NOMO-1 treated with dmso at 0.1 percent for 144 hours (cell line): Measurements from ENCODE around the gene METRNL.
A peak's percentile ranks its signal among the peaks of the same experiment; 100 is the strongest.

Experiments used
- DNase-seq: peaks from one replicate; lab custom pipeline; 2025; ENCODE audit not compliant: unreplicated experiment; lab: John Stamatoyannopoulos, UW

The METRNL gene

DNA sequence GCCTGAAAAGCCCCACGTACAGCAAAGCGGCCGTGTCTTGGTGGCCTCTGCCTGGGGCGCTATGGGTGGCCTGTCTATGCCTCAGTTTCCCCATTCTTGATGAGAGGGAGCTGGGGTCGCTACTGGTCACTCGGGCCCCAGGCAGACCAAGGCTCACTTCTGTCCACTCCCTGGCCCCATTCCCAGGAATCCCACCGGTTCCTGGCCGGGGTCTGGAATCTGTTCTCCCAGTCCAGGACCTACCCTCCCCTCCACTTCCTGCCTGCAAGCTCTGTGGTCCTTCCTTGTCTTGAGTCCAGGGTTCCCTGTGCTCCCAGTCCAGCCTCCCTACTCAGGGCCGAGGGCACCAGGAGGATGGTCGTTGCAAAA lies 24.5 kb downstream of the METRNL start:
- DNase-seq = no peak

DNA sequence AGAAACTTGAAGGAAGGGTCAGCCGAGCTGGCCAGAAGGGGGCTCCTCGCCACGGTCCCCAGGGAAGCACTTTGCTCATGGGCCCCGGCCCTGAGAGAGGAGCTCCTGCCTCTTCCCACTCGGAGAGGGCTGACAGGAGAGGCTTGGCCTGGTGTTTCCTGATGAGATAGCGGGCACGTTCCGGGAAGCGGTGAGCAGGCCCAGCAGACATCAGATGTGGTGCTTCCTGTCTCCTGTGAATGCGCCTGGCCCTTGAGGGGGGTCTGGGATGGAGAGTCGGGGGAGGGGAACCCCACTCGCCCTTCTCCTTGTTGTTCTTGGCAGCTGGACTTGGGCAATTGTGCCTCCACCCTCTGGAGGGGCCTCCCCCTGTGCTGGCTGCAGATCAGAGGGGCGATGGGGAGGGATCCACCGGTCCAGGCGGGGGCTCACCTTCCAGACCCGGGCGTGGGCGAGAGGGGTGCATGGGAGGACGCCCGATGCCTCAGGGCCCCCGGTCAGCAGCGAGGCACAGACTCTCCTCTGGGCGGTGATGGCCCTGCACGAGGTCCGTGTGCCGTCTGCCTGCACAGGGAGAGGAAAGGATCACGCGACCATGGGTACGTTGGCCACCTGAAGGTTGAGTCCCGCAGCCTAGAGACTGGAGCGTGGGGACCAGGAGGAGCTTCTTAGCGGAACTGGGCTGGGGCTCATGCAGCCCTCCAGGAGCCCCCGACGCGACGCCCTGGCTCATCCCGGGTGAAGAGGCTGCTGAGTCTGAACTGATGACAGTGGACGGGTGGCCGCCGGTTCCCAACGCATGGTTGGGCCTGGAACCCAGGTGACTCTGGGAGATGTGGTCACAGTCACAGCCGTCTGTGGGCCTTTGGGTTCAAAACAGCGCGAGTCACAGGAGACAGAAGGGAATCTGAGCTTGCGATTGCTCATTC lies 25.4 kb downstream of the METRNL start:
- DNase-seq = no peak

DNA sequence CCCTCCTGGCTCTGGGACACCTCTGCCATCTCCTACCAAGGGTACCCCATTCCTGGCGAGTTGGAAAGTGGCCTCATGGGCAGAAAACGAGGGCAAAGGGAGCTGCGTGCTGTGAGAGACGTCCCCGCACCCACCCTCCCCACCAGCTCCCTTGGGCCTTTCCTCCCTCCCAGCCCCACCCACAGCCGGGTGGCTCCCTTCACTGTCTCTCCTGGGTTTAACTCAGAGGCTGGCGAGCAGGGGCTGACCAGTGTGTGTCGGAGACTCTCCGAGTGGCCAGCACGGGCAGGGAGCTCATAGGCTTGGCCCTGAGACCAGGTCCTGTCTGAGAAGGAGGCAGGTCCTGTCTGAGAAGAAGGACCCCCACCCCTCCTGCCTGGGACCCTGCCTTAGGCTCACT lies 26.1 kb downstream of the METRNL start:
- DNase-seq = no peak

DNA sequence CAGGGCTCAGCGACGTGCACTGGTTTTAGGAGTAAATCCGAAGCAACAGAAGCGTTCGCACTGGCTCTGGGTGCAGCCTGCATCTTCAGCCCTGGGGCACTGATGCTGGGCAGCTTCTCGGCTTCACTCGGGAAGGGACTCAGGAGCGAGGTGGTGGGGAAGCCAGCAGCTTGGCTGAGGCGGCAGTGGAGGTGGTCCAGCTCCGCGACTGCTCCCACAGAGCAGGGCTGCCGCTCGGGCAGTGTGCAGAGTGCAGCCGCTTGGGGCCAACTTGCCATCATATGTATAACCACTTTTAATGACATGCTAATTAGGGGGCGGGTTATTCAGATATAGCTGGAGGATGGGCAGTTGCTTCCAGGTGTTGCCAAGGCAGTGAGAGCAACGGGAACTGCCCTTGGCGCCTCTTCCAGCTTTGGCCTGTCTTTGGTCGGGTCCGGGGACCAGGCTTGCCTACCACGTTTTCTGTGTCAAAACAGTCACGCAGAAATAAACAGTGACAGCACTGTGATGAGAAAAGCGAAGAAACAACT lies 26.7 kb downstream of the METRNL start:
- DNase-seq = no peak

DNA sequence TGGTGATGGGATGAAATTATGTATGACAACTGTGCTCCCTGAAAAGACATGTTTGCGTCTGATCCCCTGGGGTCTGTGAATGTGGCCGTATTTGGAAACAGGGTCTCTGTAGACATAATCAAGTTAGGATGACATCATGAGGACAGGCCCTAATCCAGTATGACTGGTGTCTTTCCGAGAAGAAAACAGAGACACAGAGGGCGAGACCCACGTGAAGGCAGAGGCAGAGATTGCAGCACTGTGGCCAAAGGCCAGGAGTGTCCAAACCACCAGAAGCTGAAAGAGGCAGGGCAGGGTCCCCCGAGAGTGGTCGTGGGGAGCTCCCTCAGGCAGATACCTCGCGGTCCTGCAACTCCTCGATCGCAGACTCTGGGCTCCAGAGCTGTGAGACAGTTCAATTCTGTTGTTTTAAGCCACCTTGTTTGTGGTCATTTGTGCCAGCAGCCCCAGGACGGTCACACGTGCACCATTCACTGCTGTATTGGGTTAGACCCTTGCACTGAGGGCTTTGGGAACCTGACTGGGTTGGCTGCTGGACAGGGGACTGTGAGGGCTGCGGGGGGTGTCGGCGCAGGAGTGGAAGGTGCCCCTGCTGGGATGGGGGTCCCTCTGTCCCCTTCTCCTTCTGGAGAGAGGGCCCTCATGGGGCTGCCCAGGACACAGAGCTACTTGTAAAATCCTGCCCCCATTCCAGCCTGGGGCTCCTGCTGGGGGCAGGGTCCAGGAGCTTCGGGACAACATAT lies 27.7 kb downstream of the METRNL start:
- DNase-seq = no peak

DNA sequence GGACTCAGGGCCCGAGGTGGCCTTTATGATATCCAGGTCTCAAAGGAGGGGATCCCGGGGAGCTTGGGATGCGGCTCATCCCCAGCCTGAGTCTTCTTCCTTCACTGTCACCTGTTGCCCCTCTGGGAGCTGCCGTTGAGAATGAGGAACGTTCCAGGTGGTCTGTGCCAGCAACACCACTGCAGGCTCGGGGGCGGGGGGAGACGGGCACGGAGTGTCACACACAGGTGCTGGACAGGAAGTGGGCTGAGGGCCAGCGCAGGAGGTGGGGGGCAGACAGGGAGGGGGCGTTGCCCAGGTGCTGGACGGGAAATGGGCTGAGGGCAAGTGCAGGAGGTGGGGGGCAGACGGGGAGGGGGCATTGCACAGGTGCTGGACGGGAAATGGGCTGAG lies 28.2 kb downstream of the METRNL start:
- no peak for DNase-seq

DNA sequence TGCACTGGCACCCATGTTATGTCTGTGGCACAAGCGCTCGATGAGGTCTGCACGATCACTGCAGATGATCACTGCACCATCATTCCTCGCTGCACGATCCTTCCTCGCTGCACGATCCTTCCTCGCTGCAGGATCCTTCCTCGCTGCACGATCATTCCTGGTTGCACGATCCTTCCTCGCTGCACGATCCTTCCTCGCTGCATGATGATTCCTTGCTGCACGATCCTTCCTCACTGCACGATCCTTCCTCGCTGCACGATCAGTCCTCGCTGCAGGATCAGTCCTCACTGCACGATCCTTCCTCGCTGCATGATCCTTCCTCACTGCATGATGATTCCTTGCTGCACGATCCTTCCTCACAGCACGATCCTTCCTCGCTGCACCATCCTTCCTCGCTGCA lies 29.3 kb downstream of the METRNL start:
- DNase-seq = no peak

DNA sequence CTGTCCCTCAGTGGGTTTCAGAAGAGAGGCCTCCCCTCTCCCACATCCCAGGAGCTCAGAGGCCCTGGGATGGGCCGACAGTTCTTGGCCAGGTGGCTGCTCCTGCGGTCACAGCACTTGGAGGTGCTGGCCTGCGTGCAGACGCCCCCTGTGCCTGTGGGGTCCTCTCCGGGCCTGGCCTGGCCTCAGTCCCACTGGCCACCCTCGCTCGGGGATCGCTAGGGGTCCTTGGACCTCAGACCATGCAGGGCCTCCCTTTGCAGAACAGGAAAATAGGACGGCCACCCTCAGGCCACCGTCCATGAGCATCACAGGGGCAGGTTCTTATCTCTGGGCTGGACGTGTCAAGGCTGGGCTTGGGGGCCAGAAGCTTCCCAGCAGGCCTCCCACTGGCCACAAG lies 30.0 kb downstream of the METRNL start:
- DNase-seq = no peak

DNA sequence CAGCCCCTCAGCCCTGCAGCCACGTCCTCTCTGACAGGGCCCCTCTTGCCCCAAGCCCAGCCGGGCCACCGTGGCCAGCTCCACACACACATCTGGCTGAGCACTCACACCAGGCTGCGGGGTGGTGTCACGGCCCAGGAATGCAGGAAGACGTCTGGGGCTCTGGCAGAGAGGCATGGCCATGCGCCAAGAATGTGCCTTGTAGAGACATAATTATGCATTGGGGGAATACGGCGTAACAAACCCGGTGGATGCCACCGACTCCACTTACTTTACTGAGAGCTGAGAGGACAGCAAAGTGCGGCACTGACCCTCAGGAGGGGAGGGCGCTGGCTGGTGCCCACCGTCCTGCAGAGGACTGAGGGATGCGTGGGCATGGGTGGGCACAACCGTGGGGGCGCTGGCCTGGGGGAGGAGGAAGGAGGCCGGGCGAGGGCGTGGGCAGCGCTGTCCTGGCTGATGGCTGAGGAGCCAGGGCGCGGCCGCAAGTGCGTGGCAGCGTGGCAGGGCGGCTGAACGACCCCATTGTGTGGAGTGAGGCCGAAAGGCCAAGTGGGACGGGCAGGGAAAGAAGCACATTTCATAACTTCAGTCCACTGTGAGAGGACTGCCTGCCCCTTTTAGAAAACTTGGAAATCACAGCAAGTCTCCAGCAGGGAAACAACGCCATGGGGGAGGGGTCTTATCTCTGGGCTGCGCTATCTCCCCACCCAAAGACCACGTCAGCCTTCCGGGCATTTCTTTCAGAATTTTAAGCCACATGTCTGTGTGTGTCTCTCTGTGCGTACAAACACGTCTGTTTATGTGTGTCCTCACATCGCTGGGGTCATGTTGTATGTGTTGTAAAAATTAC lies 30.6 kb downstream of the METRNL start:
- DNase-seq = no peak

DNA sequence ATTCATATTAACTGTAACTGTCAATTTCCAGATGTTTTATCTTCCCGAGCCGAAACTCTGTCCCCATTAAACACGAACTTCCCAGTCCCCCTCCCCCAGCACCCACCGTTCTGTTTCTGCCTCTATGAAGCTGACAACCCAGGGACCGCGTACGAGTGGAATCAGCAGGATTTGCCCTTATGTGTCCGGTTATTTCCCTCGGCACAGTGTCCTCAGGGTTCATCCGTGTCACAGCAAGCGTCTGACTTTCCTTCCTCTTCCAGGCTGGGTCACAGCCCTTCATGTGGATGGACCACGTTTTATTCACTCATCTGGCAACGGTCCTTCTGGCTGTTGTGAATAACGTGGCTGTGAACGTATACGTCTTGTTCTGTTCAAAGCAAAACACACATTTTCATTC lies 31.3 kb downstream of the METRNL start:
- DNase-seq = no peak

DNA sequence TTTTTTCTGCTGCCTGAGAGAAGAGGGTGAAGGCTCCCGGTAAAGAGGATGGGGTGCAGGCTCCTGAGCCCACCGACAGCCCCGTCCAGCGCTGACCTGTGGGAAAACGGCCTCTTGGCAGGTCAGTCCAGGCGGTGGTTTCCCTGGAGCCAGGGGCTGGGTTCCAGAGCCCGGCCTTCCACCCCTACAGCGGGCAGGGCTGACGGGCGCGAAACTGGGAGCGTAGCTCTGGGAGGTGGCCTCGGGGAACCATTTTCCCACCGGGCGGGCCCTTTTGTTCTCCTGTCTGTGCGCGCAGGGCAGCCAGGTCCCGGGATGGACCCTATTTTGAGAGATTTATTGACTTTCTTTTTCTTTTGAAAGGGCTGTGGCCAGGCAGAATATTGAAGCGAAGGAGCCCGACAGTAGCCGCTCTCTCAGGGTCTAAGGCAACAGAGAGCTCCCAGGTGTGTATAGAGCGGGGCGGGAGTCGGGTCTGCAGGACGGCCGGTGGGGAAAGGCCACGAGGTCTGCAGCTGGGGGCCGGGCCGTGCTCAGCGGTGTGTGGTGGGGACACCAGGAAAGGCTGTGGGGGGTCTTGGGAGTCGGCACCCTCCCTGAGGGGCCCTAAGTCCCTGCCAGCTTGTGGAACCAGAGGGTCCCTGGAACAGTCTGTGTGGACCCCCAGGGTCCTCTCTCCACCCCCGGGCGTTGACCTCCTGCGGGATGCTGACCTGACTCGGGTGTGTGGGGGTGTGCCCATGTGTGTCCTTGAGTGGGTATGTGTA lies 32.3 kb downstream of the METRNL start:
- DNase-seq = no peak

DNA sequence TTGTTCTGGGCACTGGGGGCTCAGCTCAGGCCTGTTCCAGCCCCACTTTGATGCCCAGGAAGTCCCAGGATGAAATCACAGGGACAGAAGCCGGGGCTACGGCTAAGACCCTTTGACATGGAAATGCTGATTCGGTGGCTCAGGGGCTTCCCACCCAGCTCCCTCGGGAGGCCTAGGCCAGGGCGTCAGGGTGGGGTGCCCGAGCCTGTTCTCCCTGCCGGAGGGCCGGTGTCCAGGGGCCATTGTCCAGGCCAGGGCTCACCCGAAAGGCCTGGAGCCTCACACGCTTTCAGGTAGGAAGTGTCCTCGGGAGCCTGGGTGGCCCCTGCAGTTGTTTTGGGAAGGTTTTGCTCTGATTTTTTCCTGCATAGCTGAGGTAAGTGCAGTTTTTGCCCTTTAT lies 34.0 kb downstream of the METRNL start:
- no peak for DNase-seq

DNA sequence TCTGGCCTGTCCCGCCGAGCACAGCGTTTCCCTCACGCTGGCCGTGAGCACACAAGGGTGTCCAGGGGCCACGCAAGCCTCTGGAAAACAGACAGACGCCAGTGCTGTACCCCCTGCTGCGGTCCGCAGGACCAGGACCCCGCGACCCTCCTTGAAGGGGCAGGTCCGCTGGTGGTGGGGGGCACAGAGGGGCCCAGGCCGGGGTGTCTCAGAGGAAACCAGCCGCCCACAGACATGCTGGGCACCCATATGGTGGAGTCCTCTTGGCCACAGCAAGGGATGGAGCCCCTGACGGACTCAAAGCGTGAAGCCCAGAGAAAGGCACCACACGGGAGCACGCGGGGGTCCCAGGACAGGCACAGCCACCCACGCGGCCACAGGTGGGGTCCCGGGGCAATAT lies 34.4 kb downstream of the METRNL start:
- DNase-seq = no peak

DNA sequence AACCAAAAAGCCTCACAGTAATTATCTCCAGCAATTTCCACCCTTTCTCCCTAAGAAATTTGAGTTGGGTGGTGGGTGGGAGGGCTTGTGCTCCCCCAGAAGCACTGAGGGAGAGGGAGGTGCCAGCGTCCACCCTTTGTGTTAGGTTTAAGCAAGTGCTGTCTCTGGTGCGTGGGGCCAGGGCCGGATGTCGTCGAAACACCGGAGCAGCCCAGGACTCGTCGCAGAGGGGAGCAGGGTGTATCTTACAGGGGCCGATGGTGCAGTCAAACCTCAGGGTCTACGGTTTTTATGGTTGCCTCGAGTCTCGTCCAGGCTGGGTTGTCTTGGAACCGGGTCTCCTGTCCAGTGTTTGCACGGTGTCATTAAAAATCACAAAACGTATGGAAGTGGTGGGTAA lies 35.3 kb downstream of the METRNL start:
- no peak for DNase-seq

DNA sequence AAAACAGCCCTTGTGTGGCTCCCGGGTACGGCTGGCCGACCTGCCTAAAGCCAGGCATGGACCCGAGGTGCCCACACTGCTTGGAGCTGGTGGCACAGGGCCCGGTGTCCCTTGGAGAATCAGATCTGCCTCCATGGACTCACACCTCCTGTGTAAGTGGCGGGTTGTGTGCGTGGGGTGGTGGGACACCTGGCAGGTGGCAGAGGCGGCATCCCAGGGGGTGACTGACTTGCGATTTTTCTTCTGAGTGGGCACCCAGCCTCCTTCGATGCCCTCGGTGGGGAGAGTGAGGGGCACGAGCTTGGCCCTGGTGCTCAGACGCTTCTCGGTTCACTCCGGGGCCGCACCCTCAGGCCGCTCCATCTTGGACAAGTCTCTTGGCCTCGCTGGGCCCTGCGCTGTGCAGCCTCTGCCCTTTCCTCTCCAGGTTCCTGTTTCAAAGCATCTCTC lies 35.8 kb downstream of the METRNL start:
- DNase-seq = no peak

DNA sequence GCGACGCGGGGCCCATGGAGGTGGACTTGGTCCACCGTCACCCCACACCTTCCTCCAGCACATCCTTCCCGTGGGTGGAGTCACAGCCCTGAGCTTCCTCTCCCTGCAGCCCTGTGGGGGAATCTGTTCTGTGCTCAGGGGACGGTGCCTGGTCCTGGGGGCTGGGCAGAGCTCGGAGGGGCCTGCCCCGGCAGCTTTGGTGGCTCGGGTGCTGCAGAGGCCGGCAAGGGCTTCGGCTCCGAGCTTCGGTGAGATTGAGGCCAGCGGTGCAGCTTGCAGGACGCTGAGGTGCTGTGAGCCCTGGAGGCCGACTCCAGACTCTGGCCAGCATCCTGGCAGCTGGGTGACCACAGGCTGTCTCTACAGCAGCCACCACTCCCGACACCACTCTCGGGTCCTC lies 36.4 kb downstream of the METRNL start:
- no peak for DNase-seq

DNA sequence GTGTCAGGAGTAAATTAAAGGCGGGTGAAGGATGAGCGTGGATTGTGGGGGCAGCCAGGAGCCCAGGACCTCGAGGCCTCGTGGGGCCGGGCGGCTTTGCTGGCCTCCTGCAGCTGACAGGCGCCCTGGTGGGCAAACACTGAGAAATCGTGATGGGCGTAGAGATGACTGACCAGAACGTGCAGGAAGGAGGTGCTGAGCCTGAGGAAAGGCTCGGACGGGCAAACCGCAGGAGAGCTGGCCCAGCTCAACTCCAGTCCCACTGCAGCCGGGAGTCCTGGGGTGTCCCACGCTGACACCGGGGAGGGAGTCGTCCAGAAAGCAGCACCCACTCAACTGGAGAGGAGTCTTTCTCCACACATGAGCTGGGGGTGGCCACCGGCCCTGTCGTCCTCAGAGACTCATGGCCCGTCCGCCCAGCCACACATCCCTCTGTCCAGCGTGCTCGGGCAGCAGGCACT lies 36.9 kb downstream of the METRNL start:
- no peak for DNase-seq

DNA sequence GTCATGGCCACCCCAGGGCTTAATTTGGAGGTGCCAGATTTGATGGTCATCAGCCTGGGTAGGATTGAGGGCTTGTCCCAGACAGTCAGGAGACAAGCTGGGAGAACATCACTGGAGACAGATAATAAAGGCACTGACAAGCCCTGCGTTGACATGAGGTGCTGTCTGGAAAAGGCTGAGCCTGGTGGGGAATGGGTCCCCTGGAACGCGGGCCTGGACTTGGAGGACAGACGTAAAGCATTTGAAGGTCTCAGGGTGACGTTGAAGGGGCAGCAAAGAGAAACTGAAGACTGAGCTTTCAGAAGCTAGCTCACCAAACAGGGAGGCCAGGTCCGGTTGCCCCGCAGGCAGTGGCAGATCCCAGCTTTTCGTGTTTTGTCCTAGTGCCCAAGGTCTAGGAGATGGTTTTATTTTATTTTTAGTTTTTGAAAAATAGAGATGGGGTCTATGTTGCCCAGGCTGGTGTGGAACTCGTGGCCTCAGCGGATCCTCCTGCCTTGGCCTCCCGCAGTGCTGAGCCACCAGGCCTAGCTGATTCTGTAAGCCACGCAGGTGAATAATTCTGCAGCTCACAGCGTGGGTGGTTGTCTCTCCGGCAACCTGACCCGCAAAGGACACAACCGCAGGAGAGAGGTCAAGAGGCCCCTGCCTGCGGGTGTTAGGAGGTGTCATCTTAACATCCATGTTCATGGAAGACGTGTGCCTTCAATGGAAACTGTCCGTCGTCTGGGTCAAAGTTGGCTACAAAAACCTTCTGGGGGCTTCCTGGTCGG lies 37.6 kb downstream of the METRNL start:
- no peak for DNase-seq

DNA sequence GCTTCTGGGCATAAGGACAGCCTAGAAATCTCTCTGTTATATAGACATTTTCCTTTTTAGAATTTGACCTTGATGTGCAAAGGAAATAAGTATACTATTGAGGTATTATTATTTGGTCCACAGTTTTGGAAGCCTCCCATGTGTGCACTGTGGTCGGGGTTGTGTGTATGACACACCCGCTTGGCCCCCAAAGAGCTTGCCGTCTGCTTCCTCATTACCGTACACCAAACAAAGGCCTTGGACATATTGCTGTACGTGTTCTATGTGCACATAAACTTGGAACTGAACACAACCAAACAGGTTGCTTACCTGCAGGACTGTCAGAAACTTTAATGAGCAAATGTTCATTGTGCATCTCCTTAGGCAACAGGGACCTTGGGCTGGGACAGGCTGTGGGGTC lies 38.2 kb downstream of the METRNL start:
- peak; percentile 37 for DNase-seq
